HepG2 (cell line): ENCODE data around the gene C22orf39.

Experiments
- E2F1 ChIP-seq: sonication (generic); formaldehyde crosslinking; IDR thresholded peaks from 2 replicates; pipeline ENCODE4 v1.5.0; 2020; ENCODE audit warnings: missing genetic modification reagents
- KAT7 ChIP-seq: IDR thresholded peaks from 2 replicates; pipeline ENCODE4 v1.6.1; 2018; ENCODE audit warnings: borderline replicate concordance, missing compliant biosample characterization
- SOX6 ChIP-seq, 2 experiments: fragments of 450-650 bp in 1 of 2; sonication (generic) in 1 of 2; formaldehyde crosslinking in 1 of 2; IDR thresholded peaks; 2 replicates each; pipeline versions ENCODE4 v1.4.0 to v1.6.1; 2017 to 2020; ENCODE audit warnings: antibody characterized with exemption in 1 of 2, mild to moderate bottlenecking in 1 of 2, missing genetic modification reagents in 1 of 2

GRCh38 chr22:19402642-19403191 is 44.8 kb downstream of the C22orf39 start:
- TF ChIP-seq KAT7 (CRISPR knock-in tag): no peak
- no peak for TF ChIP-seq SOX6 (IDR thresholded peaks at IDR 0.05)
- TF ChIP-seq SOX6 (CRISPR knock-in tag; IDR thresholded peaks at IDR 0.05): no peak
- TF ChIP-seq E2F1 (CRISPR knock-in tag): no peak
